GM19025 (cell line): ENCODE results near the gene MARCHF2.
"Not testable (repeated sequence)": the region's sequence is repeated elsewhere in the genome, so short reads cannot be mapped to it uniquely, and the experiment has no call there.

Experiments
- ATAC-seq: cut with Tn5 transposase; IDR thresholded peaks from one replicate; pipeline ENCODE4 v1.9.1; 2021; ENCODE audit warnings: mild to moderate bottlenecking, low read depth, moderate library complexity; ENCODE audit not compliant: unreplicated experiment

The MARCHF2 gene

GRCh38 chr19:8403820-8404109 lies 9.3 kb upstream of the MARCHF2 start:
- ATAC-seq = no peak

- no peak for ATAC-seq
Observed at GRCh38 chr19:8404391-8405151, 8.5 kb upstream of the MARCHF2 start.

- not testable (repeated sequence) for ATAC-seq
Observed at GRCh38 chr19:8410718-8411117, 2.4 kb upstream of the MARCHF2 start.

- no peak for ATAC-seq
Observed at GRCh38 chr19:8413629-8413995, 507 bp downstream of the MARCHF2 start.

GRCh38 chr19:8416796-8417195 lies 3.7 kb downstream of the MARCHF2 start:
- no peak for ATAC-seq

GRCh38 chr19:8421484-8422461 lies 8.7 kb downstream of the MARCHF2 start:
- ATAC-seq = no peak

- no peak for ATAC-seq
Observed at GRCh38 chr19:8423817-8424223, 10.7 kb downstream of the MARCHF2 start.

GRCh38 chr19:8425331-8425730 lies 12.2 kb downstream of the MARCHF2 start:
- not testable (repeated sequence) for ATAC-seq

- no peak for ATAC-seq
Observed at GRCh38 chr19:8426283-8426682, 13.2 kb downstream of the MARCHF2 start.

- ATAC-seq = no peak
Observed at GRCh38 chr19:8429044-8429443, 15.9 kb downstream of the MARCHF2 start.

GRCh38 chr19:8429826-8430225 lies 16.7 kb downstream of the MARCHF2 start:
- ATAC-seq = no peak

- no peak for ATAC-seq
Observed at GRCh38 chr19:8430650-8431049, 17.5 kb downstream of the MARCHF2 start.

- no peak for ATAC-seq
Observed at GRCh38 chr19:8438236-8438635, 25.1 kb downstream of the MARCHF2 start.

- ATAC-seq = no peak
Observed at GRCh38 chr19:8441725-8442544, 28.8 kb downstream of the MARCHF2 start.

GRCh38 chr19:8444140-8444676 lies 31.1 kb downstream of the MARCHF2 start:
- ATAC-seq = not testable (repeated sequence)

GRCh38 chr19:8444677-8445487 lies 31.8 kb downstream of the MARCHF2 start, which contains the start of gene HNRNPM:
Gene HNRNPM, plus strand, starts transcription at chr19:8444975. Its CDS starts 24 bp downstream, at chr19:8444999.
- ATAC-seq = peak; percentile 82

- ATAC-seq = peak; percentile 15
Observed at GRCh38 chr19:8445488-8446001, 32.4 kb downstream of the MARCHF2 start.

- ATAC-seq = no peak
Observed at GRCh38 chr19:8446061-8446709, 33.1 kb downstream of the MARCHF2 start.

- ATAC-seq = no peak
Observed at GRCh38 chr19:8449830-8450229, 36.7 kb downstream of the MARCHF2 start.
